Fibroblast of the aortic adventitia (primary cell): ENCODE measurements around the gene MYRIP. TPM values are rescaled to one million over a fixed set of nuclear protein-coding genes. Genes with fewer than 3 reads are reported as not detected.

Experiments
- DNase-seq: peaks from one replicate; pipeline ENCODE4 v3.0.0-alpha.2; 2010; ENCODE audit warnings: low read depth
- H3K4me3 ChIP-seq: 2 replicates; pipeline ENCODE4 v1.5.1; 2011; ENCODE audit warnings: low read depth, mild to moderate bottlenecking, control low read depth, low read length, moderate library complexity
- CTCF ChIP-seq: IDR thresholded peaks from 2 replicates; pipeline ENCODE4 v1.5.1; 2011; ENCODE audit warnings: mild to moderate bottlenecking, low read length, control low read depth, inconsistent platforms; ENCODE audit not compliant: insufficient read depth
- total RNA-seq: library from RNA; depleted of rRNA; stranded (reverse); fragments of >200 nt; gene quantifications from 2 replicates; pipeline ENCODE4 v1.2.3, GENCODE V29; 2012; ENCODE audit warnings: low replicate concordance

MYRIP gene
- total RNA-seq, 1 donor = 8.6 TPM

GRCh38 chr3:40191251-40191650 lies 381.8 kb downstream of the MYRIP start:
- DNase-seq = no peak
- no peak for TF ChIP-seq CTCF

GRCh38 chr3:40191850-40192448 lies 382.5 kb downstream of the MYRIP start:
- peak; percentile 69 for DNase-seq
- TF ChIP-seq CTCF = peak; percentile 97
- no peak overlapping the region for H3K4me3 ChIP-seq

More at GRCh38 chr3:40191251-40191650, 381.8 kb downstream of the MYRIP start:
- no peak overlapping the region for H3K4me3 ChIP-seq

GRCh38 chr3:40192628-40193027 lies 383.2 kb downstream of the MYRIP start:
- DNase-seq = no peak
- H3K4me3 ChIP-seq = no peak overlapping the region

DNA sequence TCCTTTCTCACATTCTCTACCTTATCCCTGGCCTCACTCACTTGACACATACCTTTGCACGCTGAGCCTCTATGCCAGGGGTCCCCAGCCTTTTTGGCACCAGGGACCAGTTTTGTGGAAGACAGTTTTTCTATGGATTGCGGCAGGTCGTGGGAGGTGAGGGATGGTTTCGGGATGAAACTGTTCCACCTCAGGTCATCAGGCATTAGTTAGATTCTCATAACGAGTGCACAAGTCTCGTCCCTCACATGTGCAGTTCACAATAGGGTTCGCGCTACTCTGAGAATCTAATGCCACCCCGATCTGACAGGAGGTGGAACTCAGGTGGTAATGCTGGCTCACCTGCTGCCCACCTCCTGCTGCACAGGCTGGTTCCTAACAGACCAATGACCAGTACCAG lies 387.6 kb downstream of the MYRIP start:
- no peak for DNase-seq
- no peak for TF ChIP-seq CTCF
- H3K4me3 ChIP-seq = no peak overlapping the region

More at GRCh38 chr3:40192628-40193027, 383.2 kb downstream of the MYRIP start:
- TF ChIP-seq CTCF = no peak

GRCh38 chr3:40200692-40201316 lies 391.4 kb downstream of the MYRIP start:
- no peak overlapping the region for H3K4me3 ChIP-seq
- DNase-seq = no peak
- TF ChIP-seq CTCF = no peak

GRCh38 chr3:40201770-40202169 lies 392.4 kb downstream of the MYRIP start:
- TF ChIP-seq CTCF = no peak
- no peak for DNase-seq
- no peak overlapping the region for H3K4me3 ChIP-seq
